ENCODE data around the gene PIGB.
"Not testable (repeated sequence)": the region's sequence is repeated elsewhere in the genome, so short reads cannot be mapped to it uniquely, and the experiment has no call there.

PIGB gene

DNA sequence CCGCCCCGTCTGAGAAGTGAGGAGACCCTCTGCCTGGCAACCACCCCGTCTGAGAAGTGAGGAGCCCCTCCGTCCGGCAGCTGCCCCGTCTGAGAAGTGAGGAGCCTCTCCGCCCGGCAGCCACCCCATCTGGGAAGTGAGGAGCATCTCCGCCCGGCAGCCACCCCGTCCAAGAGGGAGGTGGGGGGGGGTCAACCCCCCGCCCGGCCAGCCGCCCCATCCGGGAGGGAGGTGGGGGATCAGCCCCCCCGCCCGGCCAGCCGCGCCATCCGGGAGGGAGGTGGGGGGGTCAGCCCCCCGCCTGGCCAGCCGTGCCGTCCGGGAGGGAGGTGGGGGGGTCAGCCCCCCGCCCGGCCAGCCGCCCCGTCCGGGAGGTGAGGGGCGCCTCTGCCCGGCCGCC, 16.2 kb upstream of the PIGB start:
- not testable (repeated sequence) for DNase-seq

DNA sequence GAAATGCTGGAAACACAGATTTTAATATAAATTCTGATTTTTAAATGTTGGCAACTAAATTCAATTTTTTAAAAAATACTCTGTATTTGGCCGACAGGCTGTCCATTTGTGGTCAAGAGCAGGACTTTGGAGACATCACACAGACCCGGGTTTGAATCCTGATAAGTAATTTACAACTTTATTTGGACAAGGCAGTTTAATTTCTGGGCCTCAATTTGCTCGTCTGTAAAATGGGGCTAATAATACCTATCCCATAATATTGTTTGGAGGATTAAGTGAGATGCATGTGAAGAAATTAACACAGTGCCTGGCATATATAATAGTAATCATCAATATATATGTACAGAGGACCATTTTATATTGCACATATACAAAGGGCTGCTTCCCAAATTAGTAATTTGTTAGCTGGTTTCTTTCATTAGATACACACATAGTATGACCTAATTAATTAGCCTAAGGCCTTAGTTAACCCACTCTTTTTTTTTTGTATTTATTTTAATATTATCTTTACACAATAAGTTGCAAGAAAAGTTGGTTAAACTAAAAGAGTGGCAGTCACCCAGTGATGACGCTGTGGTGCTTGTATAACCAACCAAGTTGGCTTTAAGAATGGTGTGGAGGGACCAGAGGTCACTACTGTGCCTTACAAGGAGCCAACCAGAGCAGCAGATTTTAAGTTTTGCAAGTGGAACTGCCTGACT, 665 bp downstream of the PIGB start:
- DNase-seq, result no peak

DNA sequence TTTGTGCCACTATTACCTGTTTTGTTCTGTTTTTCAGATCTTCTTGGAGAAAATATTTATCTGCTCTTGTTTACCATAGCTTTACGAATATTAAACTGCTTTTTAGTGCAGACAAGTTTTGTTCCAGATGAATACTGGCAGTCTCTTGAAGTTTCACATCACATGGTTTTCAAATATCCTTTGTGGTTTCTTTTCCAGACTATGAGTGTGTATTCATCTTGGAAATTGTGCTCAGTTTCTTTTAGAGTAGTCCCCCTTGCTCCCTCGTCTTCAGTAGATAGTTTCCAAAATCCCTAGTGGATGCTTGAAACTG, 1.2 kb downstream of the PIGB start:
- no peak for DNase-seq

DNA sequence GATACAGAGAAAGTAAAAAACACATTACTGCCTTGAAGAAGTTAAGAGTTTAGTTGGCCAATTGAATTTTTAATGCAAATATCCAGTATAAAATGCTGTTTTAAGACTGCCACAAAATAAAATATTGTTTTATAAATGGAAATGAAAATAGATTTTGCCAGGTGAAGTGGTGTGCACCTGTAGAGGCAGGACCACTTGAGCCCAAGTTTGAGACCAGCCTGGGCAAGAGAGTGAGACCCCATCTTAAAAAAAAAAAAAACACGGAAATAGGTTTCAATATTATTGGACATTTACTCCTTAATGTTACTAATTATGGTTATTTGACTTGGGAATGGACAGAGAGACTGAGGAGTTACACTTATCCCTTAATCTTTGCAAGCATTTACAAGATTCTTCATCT, 1.9 kb downstream of the PIGB start:
- DNase-seq, result no peak

DNA sequence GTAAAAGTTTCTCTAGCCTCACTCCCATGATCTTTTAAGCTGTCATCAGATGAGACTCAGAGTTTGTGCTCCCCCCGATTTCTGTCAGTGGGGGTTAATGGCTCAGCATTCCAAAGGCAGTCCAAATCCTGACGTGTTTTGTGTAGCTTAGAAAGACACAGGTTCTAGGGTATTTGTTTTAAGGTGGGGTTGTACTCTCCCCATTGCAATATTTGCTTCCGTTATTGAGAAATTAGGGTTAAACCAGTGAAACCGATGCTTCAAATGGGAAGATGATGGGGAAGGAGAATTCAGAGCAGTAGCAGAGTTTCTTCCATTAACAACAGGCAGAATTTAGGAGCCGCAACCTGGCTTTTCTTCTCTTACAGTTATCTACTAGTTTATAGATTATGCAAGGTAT, 3.4 kb downstream of the PIGB start:
- no peak for DNase-seq

DNA sequence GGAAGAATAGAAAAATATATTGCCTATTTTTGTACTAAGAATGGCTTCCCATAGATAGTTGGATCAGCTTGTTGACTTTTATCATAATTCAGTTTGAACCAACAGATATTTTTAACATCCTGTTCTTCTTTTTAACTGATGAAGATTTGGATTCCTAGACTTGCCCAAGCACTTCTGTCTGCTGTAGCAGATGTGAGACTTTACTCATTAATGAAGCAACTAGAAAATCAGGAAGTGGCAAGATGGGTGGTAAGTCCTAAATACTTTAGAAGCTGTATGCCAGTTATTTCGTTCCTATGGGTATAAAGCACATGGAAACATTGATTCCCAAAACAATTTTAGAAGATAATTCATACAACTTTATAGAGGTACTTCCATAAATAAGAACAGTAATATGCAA, 8.4 kb downstream of the PIGB start:
- DNase-seq, result no peak

DNA sequence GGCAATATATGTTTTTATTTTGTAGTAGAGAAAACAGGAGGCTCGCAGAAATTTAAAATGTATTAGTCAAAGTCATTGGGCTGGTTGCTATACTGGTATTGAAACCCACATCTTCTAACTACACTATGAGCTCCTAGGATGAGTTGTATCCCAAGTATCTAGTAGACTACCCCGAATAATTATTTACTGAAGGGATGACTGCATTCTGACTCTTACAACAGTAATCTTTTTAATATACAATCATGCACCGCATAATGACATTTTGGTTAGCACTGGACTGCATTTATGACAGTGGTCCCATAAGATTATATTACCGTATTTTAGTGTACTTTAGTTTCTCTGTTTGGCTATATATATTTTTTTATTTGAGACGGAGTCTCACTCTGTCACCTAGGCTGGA, 15.3 kb downstream of the PIGB start:
- no peak for DNase-seq

DNA sequence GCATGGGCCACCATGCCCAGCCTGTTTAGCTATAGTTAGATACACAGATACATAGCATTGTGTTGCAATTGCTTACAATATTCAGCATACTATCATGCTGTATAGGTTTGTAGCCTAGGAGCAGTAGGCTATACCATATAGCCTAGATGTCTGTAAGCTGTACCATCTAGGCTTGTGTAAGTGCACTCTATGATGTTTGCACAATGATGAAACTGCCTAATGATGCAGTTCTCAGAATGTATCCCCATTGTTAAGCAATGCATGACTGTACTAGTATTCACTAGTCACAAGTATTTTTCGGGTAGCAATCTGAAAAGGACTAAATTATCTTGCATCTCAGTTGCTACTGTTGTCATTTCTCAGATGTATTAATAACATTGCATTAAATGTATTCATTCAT, 16.0 kb downstream of the PIGB start:
- DNase-seq, result no peak

DNA sequence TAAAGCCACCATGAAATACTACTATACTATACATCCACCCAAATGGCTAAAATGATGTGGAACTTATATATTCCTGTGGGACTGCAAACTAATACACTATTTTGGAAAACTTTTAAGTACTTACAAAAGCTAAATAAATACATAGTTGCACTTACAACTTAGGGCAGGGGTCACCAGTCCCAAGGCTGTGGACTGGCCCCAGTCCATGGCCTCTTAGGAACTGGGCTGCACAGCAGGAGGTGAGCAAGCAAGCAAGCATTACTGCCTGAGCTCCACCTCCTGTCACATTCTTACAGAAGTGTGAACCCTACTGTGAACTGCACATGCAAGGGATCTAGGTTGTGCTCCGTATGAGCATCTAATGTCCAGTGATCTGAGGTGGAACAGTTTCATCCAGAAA, 18.1 kb downstream of the PIGB start:
- no peak for DNase-seq

DNA sequence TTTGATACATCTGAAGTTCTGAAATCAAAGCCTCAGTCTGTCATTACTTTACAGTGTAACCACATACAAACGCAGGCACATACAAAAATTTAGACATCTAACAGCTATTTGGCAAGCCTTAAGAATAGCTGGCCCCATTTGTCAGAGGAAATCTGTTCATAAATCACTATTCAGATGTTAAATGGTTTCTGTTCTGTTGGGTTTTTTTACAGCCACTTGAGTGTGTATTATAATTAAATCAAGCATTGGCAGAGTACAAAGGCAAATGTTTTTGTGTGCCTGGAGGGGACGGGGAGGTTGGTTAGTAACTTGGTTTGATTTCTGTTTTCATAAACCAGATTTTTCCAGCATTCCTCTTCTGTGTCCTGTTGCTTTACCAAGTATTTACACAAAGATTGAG, 24.1 kb downstream of the PIGB start:
- peak in 1 of 2 experiments; percentile 3 for DNase-seq

DNA sequence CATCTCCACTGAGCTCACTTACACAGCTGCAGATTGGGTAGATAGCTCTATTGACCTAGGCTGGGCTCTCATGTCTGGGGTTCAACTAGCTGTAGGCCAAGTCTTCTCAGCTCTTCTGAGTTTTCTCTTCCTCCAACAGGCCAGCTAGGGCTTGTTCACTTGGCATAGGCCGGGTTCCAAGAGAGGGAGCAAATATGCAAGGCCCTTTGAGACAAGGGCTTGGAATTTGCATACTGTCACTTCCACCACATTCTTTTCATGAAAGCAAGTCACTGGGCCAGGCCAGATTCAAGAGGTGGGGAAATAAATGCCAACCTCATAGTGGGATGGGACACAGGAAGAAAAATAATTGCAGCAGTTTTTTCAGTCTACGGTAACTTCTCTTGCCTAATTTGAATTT, 25.2 kb downstream of the PIGB start:
- no peak for DNase-seq

DNA sequence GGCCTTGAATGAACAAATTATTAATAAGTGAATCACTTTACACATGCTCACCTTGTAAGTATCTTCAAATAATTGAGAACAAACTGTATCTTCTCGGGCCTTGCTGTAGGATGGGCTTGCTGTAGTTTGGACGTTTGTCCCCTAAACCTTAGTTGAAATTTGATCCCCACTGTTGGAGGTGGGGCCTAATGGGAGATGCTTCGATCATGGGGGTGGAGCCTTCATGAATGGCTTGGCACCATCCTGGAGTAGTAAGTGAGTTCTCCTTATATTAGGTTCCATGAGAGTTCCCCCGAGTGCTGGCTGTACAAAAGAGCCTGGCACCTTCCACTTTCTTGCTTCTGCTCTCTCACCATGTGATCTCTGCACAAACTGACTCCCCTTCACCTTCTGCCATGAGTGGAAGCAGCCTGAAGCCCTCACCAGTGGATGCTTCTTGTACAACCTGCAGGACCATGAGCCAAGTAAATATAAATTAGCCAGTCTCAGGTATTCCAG, 29.3 kb downstream of the PIGB start:
- DNase-seq, result no peak

DNA sequence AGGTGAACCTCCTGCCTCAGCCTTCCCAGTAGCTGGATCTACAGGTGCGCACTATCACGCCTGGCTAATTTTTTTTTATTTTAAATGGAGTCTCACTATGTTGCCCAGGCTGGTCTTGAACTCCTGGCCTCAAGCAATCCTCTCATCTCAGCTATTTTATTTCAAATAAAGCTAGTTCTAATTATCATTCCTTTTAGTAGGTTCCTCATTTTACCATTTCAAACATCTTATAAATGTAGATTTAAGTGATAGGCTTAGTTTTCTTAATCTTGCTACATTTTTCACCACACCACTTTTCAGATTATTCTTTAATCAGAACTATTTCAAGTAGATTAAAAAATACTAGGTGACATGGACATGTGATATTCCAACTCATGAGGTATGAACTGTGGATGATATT, 30.3 kb downstream of the PIGB start:
- DNase-seq, result no peak

DNA sequence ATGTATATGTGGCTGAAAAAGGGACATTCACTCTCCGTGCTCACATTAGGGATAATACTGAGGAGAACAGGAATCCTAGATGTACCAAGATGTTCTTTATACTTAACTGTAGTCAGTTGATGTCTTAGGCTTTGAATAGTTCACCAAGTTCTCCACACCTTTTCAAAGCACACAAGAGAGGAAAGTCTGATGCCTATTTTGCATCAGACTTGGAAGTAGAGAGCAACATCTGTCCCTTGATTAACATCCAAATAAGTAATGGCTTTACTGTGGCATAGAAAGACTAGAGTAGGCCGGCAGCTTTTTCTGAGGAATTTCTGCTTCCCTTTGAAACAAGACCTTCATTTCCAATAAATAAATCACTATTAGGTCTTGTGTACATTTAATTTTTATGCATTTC, 34.0 kb downstream of the PIGB start:
- DNase-seq, result no peak

DNA sequence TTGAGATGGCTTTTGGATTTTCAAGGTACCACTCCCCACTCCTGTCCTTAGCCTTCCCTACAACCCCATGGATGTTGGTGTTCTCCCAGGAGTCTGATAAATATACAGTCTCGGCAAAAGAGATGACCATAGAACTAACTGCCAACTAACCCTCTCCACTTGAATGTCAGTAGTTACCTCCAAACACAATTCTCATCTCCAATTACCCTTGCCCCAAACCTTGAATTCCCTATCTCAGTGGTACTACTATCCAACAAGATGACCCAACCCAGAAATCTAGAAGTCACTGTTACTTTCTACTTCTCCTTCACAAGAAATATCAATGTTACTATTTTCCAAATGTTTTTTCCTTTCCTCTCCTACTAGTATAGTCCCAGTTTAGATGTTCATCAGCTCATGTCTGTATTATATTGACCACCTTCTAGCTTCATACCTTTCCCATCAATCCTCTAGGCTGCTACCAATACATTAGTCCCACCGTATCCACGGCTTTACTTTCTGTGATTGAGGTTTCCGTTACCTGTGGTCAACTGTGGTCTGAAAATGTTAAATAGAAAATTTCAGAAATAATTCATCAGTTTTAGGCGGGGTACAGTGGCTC, 38.1 kb downstream of the PIGB start:
- no peak for DNase-seq

DNA sequence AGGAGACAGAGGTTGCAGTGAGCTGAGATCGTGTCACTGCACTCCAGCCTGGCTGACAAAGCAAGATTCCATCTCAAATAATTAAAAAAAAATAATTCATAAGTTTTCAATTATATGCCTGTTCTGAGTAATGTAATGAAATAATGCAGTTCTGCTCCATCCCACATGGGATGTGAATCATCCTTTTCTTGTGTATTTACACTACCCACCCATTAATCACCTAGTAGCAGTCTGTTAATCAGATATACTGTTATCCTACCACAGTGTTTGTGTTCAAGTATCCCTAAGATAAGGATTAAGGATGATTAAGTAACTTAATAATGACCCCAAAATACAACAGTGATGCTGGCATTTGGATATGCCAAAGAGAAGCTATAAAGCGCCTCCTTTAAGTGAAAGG, 38.8 kb downstream of the PIGB start:
- DNase-seq, result no peak

DNA sequence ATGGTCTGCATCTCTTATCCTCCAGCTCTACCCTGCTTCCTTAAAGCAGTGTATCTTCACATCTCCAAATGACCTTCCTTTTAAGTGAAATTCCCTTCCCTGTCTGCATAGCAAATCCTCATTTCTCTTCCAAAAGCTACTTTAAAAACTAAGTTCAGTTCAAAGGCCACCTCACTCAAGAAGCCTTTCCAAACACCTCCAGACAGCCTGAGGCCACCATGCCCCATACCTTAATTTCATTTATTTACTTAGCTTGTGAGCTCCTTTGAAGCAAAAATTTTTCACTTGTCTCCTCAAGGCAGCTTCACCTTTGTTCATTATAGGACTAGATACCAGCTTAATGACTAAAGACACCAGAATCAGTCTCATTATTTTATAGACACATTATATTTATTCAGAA, 39.4 kb downstream of the PIGB start:
- no peak for DNase-seq

DNA sequence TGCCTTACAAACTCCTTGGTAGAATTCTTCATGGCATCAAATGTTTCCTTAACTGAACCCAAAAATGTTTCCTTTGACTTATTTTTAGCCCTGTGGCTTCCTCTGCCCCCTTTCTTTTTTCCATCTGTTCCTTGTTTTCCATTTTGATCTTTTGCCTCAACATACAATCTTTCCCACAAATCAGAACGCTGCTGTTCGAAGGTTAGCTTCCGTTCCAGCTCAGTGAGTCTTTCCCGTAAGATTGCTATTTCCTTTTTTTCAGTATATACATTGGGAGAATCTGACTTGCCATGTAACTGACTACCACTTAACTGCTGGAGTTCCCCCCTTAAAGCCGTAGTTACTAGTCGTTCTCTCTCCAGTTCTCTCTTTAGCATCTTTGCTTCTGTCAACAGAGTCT, 41.2 kb downstream of the PIGB start:
- no peak for DNase-seq

DNA sequence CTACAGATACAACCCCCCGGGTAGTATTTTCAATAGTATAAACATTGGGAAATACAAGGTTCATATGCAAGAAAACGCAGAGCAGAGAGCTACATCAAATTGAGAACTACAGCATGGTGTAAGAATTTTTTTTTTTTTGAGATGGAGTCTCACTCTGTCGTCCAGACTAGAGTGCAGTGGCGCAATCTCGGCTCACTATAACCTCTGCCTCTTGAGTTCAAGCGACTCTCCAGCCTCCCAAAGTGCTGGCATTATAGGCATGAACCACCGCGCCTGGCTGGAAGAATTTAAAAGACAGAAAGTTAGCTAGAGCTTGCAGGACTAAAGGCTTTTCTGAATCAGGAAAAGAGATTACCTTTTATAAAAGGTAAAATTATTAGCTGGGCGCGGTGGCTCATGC, 42.0 kb downstream of the PIGB start:
- DNase-seq, result no peak

DNA sequence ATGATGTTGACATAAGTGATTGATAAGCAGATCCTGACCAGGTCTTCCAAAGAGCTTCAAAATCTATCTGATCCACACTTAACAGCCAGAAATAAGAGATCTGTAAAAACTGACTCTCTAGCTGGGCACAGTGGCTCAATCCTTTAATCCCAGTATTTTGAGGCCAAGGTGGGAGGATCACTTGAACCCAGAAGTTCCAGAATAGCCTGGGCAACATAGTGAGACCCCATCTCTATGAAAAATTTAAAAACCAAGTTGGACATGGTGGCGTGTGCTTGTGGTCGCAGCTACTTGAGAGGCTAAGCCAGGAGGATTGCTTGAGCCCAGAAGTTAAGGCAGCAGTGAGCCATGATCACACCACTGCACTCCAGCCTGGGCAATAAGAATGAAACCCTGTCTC, 43.6 kb downstream of the PIGB start:
- no peak for DNase-seq

DNA sequence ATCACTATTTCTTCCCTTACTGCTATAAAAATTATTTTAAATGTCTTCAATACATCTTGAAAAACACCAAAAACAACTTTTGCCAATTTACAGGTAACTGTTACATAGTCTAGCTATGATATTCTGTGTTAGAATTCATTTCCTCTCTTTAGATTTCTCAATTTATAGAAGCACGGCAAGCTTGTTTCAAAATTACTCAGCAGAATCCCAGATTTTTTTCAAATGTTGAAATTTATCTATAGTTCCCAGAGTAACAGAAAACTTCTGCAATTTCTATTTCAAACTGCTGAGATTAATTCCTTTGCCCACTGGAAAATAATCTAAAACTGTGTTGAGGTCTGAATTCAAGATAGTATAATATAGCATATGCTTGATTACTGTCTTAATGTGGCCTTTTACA, 48.0 kb downstream of the PIGB start:
- no peak for DNase-seq

DNA sequence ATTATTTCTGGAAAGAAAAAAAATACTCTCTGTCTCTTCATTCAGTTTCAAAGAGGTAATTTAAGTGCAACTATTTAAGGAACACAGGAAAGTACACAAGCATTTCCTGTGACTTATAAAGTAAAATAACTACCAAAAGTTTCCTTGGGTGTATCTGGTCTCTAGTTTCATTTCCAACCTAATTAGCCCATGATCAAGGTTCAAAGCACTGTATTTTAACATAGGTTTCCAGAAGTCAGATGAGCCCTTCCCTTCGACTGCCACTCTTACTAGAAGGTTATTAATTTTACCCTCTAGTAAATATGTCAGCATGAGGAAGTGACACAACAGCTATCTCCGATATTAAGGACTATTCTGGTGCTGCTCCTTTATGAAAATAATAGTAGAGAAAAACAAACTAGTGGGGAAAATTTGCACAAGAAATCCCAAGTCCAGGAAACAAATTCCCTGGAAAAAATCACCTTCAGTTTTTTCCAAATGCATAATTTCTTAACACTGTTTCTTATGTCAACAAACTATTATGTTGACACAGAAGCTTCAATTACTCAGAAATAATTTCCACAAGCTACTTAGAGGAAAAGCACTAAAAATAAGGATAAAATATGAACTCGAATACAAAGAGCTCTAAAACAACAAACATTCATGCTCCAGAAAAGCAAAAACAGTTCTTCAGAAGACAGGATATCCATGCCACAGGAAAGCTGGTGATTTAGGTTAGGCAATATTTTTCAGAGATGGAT, 53.8 kb downstream of the PIGB start:
- no peak for DNase-seq

DNA sequence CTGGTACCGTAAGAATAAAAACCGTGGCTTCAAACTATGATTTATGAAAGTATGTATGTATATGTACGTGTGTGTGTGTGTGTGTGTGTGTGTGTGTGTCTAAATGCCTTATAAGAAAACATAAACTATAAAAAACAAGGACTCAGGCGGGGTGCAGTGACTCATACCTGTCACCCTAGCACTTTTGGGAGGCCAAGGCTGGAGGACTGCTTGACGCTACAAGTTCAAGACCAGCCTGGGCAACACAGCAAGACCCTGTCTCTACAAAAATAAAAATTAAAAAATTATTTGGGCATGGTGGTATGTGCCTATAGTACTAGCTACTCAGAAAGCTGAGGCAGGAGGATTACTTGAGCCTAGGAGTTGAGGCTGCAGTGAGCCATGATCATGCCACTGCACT, 60.1 kb downstream of the PIGB start:
- no peak for DNase-seq

DNA sequence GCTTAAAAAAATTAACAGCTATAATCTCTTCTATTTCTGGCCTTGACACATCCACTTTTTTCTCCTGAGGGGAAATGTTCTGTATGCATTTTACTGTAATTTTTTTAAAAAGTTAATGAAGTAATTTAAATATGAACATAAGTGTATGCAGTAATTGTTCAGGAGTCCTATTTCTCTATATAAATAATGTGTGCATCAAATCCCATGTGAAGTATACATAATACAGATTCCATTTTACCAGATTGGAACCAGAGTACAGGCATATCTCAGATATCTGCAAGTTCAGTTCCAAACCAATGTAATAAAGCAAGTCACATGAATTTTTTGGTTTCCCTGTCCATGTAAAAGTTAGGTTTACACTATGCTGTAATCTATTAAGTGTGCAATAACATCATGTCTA, 62.6 kb downstream of the PIGB start:
- no peak for DNase-seq

DNA sequence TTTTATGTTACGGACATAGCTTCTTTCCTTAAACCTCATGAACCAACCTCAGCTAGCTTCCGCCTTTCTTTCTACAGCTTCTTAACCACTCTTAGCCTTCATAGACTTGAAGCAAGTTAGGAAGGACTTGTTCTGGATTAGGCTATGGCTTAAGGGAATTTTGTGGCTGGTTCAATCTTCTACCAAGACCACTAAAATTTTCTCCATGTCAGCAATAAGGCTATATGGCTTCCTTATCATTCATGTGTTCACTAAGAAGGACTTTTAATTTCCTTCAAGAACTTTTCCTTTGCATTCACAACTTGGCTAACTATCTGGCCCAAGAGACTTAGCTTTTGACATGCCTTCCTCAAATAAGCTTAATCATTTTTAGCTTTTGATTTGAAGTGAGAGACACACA, 64.7 kb downstream of the PIGB start:
- DNase-seq, result no peak
